GM18870 (cell line): Measurements from ENCODE around the gene PPP4R3A.
"Not testable (repeated sequence)": the region's sequence is repeated elsewhere in the genome, so short reads cannot be mapped to it uniquely, and the experiment has no call there.

Experiments
- ATAC-seq: cut with Tn5 transposase; IDR thresholded peaks from one replicate; pipeline ENCODE4 v1.9.1; 2021; ENCODE audit warnings: moderate library complexity; ENCODE audit not compliant: unreplicated experiment

PPP4R3A gene

DNA sequence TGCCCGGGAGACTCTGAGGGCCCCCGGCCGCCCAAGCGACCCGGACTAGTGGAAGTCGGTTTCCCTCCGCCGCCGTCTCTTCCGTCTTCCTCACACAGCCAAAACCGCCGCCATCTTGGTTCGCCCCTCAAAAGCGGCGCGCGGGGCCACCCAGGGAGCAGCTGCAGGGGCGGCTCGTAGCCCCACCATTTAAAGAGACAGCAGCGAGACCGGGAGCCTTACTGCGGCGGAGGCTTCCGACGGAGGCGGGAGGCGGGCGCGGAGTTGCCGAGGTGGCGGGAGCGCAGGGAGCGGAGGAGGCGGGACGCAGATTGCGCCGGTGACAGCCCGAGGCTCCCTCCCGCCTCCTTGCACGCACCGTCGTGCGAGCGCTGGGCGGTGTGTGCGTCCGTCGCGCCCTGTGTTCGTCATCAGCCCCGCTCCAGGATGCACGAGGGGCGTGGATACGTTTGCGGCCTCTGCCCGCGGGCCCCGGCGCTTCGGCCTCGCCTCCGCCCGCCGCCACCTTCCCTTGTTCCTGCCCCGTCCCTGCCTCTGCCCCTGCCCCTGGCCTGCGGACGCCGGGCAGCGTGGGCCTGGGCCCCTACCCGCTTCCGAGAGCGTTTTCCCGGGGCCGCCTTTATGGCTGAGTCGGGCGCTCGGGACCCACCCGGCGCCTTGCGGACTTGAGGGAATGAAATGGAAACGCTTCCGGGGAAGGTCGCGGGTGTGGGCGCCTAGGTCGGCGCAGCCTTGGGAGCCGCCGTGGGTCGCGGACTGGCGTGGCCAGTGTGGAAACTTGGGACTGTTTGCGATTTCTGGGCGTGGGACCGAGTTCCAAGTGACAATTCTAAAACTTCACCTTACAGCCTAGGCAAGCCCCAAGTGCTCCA is at the start of gene PPP4R3A:
TSS of gene PPP4R3A (minus strand) at position 140 of the 872 bp plus-strand sequence. CDS start 663 bp downstream, outside the sequence.
- ATAC-seq, result peak; percentile 71

DNA sequence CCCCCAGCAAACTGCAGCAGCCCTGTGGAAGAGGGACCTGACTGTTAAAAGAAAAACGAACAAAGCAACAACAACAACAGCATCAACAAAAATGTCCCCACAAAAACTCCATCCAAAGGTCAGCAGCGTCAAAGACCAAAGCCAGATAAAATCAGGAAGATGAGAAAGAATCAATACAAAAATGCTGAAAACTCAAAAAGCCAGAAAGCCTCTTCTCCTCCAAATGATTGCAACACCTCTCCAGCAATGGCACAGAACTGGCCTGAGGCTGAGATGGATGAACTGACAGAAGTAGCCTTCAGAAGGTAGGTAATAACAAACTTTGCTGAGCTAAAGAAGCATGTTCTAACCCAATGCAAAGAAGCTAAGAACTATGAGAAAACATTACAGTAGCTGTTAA is 45.4 kb upstream of the PPP4R3A start:
- no peak for ATAC-seq

DNA sequence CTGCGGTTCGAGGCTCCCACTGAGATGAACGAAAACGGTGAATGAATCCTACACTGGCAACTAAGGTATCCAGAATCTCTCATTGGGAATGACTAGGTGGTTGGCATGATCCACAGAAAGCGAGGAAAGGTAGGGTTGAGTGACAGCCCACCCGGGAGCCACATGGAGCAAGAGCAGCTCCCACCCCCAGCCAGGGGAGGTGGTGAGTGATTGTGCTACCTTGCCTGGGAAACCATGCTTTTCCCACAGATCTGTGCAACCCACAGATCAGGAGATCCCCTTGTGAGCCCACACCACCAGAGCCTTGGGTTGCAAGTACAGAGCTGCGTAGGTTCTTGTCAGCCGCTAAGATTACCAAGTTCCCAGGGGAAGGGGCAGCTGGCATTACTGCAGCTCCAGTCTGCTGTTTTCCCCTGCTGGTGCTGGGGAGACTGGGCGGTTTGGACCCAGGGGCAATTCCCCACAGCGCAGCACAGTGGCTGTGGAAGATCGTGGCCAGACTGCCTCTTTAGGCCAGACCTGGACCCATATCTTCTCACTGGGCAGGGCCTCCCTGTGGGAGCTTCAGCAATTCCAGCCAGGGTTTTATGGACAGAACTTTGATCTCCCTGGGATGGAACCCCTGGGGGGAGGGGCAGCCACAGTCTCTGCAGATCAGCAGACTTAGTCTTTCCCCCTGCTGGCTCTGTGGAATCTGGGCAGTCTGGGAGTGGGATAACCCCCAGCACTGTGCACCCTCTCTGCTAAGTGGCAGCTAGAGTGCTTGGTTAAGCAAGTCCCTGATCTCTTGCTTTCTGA is 44.6 kb upstream of the PPP4R3A start:
- no peak for ATAC-seq

DNA sequence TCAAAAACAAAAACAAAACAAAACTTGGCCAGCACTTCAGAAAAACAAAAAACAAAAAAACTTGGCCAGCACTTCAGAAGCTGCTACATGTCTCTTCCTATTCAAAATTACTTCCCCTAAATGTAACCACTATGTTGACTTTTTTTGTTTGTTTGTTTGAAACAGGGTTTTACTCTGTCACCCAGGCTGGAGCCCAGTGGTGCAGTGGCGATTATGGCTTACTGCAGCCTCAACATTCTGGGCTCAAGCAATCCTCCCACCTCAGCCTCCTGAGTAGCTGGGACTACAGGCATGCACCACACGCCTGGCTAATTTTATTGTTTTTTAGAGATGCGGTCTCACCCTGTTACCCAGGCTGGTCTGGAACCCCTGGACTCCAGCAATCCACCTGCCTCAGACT is 38.0 kb upstream of the PPP4R3A start:
- ATAC-seq, result no peak

DNA sequence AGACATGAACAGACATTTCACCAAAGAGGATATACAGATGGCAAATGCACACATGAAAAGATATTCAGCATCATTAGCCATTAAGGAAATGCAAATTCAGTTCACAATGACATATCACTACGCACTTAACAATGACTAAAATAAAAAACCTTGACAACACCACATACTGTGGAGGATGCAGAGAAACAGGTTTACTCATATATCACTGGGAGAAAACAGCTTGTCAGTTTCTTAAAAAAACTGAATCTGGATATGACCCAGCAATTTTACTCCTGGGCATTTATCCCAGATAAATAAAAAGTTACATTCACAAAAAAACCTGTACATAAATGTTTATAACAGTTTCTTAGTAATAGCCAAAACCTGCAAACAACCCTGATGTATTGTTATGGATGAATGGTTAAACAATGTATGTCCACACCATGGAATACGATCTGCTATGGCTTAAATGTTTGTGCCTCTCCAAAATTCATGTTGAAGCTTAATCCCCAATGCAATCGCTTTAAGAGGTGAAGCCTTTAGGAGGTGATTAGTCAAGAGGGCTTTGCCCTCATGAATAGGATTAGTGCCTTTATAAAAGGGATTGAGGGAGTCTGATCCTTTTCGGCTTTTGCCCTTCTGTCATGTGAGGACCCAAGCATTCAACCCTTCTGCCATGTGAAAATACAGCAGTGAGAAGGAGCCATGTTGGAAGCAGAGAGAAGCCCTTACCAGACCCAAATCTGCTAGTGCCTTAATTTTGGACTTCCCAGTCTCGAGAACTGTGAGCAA is 36.0 kb upstream of the PPP4R3A start:
- ATAC-seq, result no peak

DNA sequence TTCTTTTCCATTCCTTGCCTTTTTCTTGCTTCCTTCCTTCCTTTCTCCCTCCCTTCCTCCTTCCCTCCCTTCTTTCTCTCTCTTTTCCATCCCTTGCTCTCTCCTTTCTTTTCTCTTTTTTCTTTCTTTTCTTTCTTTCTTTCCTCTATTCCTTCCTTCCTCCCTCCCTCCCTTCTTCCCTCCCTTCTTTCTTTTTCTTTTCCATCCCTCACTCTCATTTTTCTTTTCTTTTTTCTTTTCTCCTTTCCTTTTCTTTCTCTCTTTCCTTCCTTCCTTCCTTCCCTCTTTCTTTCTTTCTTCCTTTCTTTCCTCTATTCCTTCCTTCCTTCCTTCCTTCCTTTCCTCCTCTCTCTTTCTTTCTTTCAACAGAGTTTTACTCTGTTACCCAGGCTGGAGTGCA is 35.1 kb upstream of the PPP4R3A start:
- ATAC-seq, result no peak

DNA sequence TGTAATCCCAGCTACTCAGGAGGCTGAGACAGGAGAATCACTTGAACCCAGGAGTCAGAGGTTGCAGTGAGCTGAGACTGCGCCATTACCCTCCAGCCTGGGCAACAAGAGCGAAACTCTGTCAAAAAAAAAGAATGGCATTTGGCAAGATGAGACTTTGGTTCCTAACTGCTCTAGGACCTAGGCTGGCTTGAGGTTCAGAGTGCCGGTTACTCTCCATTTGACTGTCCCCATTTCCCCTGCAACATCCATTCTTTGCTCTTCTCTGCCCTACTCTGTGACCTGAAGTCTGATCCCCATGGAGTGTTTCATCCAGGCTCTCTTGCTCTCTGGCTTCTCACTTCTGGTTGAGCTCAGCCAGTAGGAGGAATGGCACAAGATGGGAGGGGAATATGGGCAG is 26.2 kb upstream of the PPP4R3A start:
- no peak for ATAC-seq

DNA sequence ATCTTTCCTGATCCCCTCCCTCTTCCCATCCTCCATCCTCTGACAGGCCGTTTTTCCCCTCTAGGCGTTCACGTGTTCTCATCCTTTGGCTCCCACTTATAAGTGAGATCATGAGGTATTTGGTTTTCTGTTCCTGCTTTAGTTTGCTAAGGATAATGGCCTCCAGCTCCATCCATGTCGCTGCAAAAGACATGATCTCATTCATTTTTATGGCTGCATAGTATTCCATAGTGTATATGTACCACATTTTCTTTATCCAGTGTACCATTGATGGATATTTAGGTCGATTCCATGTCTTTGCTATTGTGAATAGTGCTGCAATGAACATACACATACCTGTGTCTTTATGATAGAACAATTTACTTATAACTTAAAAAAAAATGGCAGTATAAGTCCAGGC is 23.9 kb upstream of the PPP4R3A start:
- not testable (repeated sequence) for ATAC-seq

DNA sequence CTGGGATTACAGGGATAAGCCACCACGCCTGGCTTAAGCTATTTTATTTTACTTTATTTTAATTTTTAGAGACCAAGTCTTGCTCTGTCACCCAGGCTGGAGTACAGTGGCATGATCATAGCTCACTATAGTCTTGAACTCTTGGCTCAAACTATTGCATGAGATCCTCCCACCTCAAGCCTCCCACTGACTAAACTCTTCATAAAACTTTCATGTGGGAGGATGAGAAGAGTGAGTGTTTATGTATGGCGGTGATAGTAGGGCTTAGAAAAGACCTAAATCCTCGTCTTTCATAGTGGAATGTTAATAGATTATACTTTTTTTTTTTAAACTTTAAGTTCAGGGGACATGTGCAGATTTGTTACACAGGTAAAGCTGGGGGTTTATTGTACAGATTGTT is 23.5 kb upstream of the PPP4R3A start:
- no peak for ATAC-seq

DNA sequence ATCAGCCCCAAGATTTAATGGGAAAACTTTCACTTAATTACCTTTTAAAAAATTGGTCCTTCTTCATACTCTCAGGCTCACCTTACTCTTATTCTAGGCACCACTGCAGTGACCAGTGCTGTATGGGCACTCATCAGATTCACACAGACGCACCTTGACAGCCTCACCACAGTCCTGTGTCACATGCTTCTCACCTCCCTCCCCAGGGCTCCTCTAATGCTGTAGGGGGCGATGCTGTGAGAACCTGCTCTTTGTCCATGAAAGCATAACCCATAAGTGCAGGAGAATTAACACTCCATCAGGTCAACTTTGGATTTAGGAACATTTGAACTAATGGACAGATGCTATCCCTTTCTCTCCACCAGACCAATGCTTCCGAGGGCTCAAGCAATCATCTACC is 13.9 kb upstream of the PPP4R3A start:
- ATAC-seq, result no peak

DNA sequence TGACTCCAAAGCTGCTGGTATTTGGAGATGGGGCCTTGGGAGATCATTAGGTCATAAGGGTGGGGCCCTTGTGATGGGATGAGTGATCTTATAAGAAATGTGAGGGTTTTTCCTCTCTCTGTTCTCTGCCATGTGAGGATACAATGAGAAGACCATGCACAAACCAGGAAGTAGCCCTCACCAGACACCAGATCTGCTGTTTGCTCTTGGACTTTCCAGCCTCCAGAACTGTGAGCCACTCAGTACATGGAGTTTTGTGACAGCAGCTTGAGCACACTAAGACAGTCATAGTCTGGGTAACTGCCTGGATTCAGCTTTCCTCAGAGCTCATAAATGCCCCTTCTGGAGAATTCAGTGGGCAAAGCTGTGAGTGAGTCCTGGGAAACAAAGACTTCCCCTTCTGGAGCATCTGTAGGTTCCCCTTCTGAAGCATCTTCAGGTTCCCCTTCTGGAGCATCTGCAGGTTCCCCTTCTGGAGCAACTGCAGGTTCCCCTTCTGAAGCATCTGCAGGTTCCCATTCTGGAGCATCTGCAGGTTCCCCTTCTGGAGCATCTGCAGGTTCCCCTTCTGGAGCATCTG is 11.0 kb upstream of the PPP4R3A start:
- ATAC-seq, result no peak

DNA sequence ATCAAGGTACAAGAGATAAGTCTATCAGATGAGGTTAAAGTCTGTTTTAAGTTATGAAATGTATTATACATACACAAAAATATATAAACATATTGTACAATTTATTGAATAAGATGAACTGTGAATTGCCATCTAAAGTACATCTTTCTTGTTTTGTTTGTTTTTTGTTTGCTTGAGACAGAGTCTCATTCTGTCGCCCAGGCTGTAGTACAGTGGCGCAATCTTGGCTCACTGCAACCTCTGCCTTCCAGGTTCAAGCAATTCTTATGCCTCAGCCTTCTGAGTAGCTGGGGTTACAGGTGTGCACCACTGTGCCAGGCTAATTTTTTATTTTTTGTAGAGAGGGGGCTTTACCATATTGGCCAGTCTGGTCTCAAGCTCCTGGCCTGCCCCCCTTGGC is 10.0 kb upstream of the PPP4R3A start:
- no peak for ATAC-seq

DNA sequence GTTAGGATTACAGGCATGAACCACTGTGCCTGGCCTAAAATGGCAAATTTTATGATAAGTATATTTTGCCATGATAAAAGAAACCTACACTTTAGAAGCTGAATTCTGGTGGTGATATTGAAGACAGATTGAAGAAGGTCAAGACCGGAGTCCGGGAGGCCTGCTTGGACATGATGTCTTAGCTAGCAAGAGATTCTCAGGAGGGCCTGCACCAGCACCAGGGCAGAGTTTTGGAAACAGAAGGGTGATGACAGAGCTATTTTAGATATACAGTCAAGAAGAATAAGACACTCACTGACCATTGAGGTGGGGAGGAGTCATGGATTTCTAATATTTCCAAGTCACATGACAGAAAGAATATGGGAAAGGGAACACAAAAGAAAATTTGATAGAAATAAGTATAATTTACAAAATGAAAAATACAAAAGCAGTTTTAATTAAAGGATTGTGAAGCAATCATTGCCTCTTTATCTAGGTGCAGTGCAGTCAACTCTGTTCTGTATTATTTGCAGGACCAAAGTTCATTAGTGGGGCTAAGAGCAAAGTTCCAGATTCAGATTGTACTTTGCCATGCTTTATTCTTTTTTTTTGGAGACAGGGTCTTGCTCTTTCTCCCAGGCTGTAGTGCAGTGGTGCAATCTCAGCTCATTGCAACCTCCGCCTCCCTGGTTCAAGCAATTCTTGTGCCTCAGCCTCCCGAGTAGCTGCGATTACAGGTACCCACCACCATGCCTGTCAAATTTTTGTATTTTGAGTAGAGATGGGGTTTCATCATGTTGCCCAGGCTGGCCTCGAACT is 9.3 kb upstream of the PPP4R3A start:
- no peak for ATAC-seq

DNA sequence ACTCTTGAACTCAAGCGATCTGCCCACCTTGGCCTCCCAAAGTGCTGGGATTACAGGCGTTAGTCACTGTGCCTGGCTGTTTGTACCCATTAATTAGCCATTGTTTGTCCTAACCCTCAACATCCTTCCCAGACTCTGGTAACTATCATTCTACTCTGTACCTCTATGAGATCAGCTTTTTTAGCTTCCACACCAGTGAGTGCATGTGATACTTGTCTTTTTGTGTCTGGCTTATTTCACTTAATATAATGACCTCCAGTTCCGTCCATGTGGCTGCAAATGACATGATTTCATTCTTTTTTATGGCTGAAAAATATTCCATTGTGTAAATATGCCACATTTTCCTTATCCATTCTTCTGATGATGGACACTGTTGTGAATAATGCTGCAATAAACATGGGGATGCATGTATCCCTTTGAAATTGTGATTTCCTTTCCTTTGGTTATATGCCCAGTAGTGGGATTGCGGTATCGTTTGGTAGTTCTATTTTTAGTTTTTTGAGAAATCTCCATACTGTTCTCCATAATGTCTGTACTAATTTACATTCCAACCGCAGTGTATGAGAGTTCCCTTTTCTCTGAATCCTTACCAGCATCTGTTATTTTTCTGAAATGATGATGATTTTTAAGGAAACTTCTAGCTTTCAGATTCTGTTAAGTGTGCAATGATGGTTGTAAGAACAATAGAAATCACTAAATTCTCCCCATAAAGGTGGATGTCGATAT is 6.7 kb upstream of the PPP4R3A start:
- no peak for ATAC-seq

DNA sequence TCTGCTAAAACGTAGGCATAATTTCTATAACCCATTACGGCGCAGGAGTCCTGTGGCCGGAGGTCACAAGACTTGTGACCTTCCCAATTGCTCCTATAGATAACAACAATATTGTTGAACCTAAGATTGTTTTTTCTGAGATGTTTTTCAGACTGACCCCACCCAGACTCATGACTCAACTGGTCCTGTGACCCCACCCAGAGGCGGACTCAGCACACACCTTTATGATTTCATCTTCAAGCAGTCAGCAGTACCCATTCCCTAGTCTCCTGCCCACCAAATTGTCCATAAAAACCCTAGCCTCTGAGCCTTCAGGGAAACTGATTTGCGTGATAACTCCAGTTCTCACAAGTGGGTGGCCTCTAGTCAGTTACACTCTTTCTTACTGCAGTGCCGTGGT is 5.9 kb upstream of the PPP4R3A start:
- ATAC-seq, result no peak

DNA sequence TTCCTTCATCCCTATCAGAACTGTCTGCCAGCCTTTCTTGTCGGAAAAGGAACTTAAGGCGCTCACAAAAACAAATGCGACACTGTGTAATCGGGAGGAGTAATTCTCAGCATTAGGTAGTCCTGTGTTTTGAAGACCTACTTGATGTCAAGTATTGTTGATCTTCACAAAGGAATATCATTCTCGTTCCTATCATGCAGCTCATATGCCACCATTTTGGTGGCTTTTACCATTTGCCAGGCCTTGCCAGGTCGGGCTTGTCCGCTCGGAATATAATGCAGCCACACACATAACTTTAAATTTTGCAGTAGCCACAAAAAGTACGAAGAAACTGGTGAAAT is 903 bp upstream of the PPP4R3A start:
- no peak for ATAC-seq

DNA sequence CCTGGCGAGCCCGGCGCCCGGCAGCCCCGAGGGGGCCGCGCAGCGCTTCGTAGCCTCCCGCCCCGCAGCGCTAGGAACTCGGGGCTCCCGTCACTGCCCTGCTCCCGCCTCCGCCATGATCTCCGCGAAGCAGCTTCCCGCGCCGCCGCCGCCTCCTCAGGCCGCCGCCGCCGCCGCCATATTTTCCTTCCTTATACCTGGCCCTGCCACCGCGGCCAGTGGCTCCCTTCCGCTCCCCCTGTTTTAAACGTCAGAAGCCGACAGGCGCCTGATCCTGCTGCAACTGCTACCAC is 286 bp downstream of the PPP4R3A start:
- peak; percentile 16 for ATAC-seq

DNA sequence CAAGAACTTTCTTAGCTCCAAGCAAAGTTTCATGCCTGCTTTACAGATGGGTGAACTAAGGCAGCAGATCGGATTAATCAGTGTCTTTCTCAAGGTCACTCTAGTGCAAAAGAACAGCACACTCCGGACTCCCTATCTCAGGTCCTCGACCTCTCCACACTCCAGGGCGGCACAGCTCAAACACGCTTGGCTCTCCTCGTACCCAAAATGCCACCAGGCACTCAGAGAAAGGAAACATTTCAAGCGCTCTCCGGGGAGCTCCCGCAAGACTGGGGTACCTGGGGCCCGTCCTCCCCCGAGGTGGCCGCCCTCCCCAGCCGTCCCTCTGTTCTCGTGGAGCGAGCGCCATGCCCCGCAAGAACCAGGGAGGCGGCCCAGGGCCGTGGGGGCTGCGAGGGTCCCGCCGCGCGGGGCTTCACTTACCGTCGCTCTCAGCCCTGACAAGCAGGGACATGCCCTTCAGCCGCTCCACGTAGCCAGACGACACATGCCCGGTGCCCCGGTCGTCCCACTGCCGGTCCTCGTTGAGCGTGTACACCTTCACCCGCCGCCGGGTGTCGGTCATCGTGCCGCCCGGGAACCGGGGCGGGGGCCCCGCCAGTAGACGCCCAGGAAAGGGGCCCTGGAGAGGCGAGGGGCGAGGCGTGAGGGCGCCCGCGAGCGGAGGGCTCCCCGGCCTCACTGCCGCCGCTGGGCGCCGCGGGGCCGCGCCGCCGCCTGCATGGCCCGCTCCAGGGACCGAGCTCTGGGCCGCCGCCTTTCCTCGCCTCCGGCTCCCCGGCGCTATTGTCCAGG is 830 bp downstream of the PPP4R3A start:
- ATAC-seq, result no peak

DNA sequence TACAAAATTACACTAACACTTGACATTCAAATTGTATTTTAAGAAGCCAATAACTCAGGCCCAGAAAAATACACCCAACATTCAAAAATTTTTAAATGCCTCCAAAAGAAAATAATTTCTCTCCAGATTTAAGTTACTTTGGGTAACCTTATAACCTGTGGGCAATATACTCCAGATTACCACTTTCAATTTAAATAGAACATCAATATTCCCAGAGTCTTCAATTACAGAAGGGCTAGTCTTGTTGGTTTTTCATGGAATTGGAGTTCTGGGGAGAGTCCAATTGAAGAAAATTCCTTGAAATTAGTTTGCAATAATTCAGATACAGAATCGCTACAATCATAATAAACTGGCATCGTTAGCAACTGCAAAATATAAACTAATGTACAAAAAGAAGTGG is 2.0 kb downstream of the PPP4R3A start:
- ATAC-seq, result no peak
